C4-2B (cell line): ENCODE results near the gene PLXDC1.

Experiments used
- H3K27ac ChIP-seq: fragments of 450-650 bp; 2 replicates; pipeline ENCODE4 v1.5.1; 2017
- CTCF ChIP-seq: fragments of 450-650 bp; conservative IDR thresholded peaks from 2 replicates; pipeline ENCODE4 v1.5.1; 2017; ENCODE audit warnings: mild to moderate bottlenecking
- ZFX ChIP-seq: fragments of 450-650 bp; IDR thresholded peaks from 2 replicates; pipeline ENCODE4 v1.6.1; 2017

Gene PLXDC1

DNA sequence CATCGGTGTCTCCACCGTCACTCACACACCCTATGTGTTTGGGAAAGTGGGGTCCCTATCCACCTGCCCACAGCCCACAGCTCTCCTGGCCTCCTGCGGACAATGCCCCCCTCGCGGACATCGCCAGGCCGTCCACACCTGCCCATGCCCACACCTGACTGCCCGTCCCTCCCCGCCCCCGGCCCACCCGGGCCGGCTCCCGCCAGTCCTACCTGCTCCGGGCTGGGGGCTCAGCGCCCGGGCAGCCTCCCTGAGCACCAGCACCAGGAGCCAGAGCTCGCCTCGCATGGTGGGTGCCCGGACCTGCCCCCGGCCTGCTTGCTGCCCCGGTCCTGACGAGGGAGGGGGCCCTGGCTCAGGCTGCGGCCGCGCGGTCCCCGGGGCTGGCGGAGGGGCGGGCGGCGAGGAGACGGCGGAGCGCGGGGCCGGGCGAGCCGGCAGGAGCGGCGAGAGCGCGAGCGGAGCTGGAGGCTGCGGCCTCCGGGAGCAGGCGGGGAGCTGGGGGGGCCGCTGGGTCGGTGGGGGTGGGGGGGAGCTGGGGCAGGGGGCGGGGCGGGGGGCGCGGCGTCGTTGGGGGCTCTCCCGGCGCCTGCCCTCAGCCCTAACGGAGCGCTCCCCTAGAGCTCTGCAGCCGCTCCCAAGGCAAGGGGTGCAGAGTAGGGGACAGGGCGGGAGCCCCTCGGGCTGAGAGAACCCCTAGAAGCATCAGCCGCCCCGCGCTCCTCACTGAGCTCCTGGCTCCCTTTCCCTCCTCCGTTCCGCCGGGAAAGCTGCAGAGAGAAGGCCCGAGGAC, at the start of gene PLXDC1:
TSS of gene PLXDC1 (minus strand) at position 488 of the 793 bp plus-strand sequence. CDS start at position 288, 200 bp downstream.
- H3K27ac ChIP-seq = no peak within 1 kb of the TSS; the same call in 1 of the 2 replicates

DNA sequence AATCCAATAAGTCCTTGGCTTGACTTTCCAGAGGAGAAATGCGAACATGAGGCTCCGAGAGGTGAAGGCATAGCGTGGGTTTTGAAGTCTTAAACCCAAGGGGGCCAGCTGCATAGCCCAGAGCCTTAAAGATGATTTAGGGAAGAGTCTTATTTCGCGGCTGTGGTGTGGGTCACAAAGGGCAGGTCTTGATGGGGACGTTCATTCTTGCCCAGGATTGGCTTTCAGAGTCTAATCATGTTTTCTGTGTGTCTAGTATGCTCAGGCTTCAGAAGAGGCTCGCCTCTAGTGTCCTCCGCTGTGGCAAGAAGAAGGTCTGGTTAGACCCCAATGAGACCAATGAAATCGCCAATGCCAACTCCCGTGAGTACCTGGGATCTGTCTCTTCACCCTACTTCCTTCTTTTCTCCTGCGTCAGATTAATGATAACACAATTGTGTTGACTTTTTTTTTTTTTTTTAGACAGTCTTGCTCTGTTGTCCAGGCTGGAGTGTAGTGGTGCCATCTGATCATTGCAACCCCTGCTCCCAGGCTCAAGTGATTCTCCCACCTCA, 49.6 kb upstream of the PLXDC1 start:
- peak overlapping the region; percentile 89 for H3K27ac ChIP-seq
- TF ChIP-seq ZFX = no peak

More for the DNA sequence above, at the start of gene PLXDC1:
- TF ChIP-seq ZFX (no peak), CTCF (no peak)

DNA sequence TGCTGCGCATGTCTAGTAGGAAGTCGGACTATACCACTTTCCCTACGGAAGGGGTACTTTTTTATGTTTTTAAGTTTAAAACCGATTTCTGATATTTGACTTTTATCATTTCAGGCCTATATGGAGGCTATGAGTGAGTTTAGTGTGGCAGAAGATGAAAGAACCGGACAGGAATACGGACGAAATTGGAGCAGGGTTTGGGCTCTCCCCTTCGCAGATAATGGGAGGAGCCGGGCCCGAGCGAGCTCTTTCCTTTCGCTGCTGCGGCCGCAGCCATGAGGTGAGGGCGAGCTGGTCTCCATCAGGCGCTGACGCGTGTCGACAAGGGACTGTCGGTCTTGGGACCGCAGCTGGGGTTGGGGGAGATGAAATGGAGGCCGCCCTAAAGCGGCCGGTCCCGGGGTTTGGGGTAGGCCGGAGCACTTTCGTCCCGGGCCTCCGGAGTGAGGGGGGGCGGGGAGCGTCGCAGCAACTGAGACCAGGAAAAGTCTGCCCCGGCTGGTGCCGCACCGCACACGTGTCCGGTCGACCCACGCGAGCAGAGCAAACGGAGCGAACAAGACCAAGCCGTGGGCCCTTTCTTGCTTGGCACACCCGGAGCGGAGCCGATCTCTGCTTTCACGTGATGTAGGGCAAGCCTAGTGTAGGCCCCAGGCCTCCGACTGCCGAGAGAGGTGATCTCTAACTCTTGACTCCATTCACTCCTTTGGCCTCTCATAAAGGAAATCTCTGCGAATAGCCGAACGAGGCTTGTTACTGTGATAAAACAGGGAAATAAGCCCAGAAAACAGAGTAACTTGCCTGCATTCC, 48.8 kb upstream of the PLXDC1 start, which contains the start of gene RPL19:
TSS of gene RPL19 (plus strand) at position 214 of the 810 bp plus-strand sequence. CDS start at position 276, 62 bp downstream.
- H3K27ac ChIP-seq = peak within 1 kb of the TSS; percentile 89
- TF ChIP-seq ZFX (peak; percentile 95), CTCF (no peak)

DNA sequence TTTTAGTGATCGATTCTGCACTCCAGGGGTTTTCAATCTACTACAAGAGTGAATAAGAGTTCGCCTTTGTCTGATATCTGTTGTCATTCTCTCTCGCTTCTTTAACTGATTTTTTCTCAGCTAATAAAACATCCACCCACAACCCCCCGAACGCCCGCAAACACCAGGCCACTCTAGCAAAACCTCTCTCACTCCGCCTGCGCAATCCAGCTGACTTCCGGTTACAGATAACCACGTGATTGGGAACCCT, 48.3 kb upstream of the PLXDC1 start:
- TF ChIP-seq ZFX (no peak), CTCF (no peak)
- H3K27ac ChIP-seq = peak overlapping the region; percentile 89

DNA sequence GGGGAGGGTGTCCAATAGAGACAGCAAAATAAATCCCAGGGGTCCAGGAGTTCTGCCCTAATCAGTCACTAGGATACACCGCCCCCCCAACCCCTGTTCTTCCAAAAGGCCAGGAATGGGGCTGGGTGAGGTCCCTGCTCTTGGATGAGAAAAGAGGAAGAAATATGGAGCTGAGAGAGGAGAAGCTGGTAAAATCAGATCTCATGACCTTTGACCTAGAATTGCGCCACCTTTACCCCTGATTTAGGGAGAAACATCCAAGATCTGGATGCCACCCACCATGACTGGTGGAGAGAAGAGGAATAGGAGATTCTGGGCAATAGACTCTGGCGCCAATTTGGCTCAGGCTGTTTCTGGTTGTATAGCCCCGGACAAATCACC, 46.7 kb upstream of the PLXDC1 start:
- peak overlapping the region; percentile 75 for H3K27ac ChIP-seq
- TF ChIP-seq ZFX (no peak), CTCF (no peak)

DNA sequence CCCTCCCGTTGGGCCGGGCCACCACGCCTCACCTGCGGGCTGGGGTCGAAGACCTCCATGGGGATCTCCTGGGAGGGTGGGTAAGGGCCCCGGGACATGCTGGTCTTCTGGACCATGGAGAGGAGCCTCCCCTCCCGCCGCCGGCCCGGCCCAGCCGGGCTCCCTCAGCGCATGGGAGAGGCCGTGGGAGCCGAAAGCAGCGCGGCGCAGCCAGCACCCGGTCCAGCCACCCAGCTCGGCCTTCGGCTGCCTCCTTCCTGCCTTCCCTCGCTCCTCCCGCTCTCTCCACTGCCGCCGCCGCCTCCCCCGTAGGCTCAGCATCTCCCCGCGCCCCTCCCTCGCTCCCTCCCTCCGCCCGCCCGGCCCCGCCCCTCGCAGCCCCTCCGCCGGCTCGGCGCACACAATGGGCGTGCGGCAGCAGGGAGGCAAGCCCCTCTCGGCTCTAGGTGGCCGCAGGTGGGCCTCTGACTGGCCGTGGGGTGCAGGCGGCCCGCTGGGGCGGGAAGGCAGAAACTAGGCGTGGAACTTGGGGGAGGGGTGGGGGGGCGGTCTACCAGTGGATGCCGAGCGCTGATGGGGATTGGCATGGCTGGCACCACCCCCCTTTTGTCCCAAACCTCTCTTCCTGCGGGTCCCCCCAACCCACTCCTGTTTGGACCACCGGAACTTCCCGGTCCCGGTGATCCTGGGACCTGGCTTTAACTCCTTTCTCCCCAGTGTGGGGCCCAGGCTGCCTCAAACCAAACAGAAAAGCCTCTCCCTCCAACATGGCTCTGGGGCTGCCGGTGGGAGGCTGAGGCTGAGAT, 46.1 kb upstream of the PLXDC1 start, which contains the start of gene CACNB1:
TSS of gene CACNB1 (minus strand) at position 290 of the 806 bp plus-strand sequence. CDS start at position 116, 174 bp downstream.
- TF ChIP-seq ZFX (no peak), CTCF (no peak)
- H3K27ac ChIP-seq = peak within 1 kb of the TSS; percentile 75

- H3K27ac ChIP-seq = peak overlapping the region; percentile 75
- TF ChIP-seq ZFX (no peak), CTCF (no peak)
These were observed 45.4 kb upstream of the PLXDC1 start for GRCh38 chr17:39196808-39197291.
